Activated T-cell treated with anti-CD3 and anti-CD28 coated beads for 24 hours (primary cell): ENCODE data around the gene SLC66A2.
"Not testable (repeated sequence)": the region's sequence is repeated elsewhere in the genome, so short reads cannot be mapped to it uniquely, and the experiment has no call there.

Experiments
- DNase-seq: peaks from one replicate; pipeline ENCODE4 v3.0.0-alpha.2; 2020; ENCODE audit warnings: low read depth

Gene SLC66A2

DNA sequence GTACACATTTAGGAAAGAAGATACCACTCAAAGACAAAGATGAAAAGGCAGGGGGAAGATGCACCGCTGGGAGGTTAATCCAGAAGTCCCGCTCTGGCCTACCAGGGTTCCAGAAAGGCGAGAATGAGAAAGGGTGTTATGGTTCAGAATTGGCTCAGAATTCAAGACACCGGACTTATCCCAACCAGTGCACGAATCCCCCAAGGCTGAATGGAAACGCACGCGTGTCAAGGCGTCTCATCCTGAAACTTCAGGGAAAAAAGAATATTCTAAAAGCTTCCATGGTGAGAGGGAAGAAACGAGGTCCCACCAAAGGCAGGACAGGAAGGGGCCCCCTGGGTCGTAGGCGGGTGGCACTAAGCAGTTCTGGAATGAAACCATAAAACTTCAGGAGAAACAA is 71.9 kb downstream of the SLC66A2 start:
- DNase-seq: no peak

DNA sequence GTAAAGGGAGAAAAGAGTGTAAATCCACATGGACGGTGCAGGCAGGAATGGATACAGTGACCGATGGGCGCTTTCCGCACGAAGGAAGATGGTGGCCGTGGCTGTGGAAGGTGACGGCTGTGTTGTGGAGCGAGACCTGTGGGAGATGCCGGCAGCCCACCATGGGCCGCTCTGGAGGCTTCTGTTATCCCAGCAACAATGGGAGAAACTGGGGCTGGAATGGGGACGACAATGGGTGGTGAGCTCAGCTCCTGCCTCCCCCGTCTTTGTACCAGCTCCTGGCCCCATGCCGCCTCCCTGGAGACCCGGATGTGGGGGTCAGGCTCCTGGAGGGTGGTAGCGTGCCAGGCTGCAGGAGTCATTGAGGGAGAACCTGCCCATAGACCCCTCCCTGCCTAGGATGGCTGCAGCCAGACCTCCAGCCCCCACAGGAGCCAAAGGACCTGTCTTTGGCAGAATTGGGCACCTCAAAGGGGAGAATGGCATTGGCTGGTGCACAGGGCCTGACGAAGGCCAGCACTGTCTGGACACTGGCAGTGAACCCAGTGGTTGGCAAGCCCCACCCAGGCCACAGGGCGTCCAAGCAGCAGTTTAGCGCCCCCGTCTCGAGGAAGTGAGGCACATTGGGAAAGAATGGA is 72.6 kb downstream of the SLC66A2 start:
- no peak for DNase-seq

DNA sequence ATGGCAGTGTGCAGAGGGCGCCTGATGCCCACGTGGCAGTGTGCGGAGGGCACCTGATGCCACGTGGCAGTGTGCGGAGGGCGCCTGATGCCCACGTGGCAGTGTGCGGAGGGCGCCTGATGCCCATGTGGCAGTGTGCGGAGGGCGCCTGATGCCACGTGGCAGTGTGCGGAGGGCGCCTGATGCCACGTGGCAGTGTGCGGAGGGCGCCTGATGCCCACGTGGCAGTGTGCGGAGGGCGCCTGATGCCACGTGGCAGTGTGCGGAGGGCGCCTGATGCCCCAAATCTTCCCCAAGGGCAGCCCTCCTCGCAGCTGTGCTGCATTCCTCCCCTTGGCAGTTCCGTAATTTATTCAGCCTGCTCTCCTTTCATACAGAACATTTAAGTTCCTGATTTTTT is 73.2 kb downstream of the SLC66A2 start:
- not testable (repeated sequence) for DNase-seq

GRCh38 chr18:79877163-79878091 is 74.0 kb downstream of the SLC66A2 start:
- DNase-seq: no peak

GRCh38 chr18:79876497-79876896 is 75.0 kb downstream of the SLC66A2 start:
- DNase-seq: no peak

DNA sequence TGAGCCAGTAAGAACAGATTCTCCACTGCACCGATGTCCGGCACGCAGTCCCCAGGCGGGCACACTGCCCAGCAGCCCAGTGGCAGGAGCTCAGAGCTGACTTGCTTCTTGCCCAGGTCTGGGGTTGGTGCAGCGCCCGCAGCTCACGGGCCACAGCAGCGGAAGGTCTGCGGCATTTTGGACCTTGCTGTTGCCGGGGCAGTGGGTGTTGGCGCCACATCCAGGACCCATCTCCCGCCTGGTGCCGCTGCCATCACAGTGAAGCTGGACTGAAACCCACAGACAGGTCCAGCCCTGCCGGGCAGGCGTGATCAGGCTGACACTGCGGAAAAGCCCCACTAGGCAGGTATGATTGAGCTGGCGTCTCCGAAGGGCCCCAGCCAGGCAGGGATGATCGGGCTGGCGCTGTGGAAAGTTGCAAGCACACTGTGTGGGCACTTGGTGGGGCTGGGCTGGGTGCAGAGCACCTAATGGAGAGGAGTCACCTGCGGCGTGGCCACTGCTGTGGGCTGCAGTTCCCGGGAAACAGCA is 75.5 kb downstream of the SLC66A2 start:
- no peak for DNase-seq

GRCh38 chr18:79875531-79875919 is 75.9 kb downstream of the SLC66A2 start:
- DNase-seq: no peak

DNA sequence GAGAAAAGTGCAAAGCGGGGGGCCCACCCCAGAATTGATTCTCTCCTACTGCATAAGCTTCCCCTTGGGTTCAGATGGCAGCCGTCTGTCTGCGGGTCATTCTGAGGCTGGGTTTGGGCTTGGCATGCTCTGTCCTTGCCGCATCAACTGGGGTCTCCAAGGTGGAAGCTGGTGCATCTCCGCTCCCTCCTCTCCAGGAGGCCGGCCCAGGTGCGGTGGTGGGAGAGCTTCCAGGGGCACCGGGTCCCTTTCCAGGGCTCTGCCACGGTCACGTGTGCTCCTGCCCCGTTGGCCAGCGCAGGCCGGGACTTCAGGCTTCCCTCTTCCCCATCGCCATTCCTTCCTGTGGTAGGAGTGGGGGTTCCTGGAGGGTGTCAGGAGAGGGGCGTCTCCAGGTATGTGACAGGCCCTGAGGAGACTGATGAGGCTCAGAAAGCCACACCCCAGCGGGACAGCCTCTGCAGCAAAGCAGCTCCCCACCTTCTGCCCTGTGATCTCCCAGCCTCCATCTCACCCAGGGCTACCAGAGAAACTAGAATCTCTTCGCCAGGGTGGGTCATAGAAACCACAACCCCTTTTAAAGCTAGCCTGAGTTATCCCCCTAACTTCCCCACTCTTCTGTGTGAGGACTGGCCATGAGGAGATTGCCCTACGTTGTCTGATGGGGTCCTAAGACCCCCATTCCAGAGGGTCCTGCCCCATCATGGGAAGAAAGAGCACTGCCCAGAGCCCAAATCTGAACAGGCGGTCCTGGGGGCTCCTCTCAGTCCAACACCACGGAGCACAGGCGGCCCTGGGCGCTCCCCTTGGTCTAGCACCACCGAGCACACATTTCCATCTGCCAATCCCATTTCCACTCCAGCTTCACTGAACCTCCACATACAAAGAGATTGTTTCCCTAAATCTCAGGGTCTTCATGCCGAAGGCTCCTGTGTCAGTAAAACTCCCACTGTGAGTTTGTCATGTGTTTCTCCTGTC is 76.6 kb downstream of the SLC66A2 start:
- no peak for DNase-seq

GRCh38 chr18:79873449-79874110 is 77.9 kb downstream of the SLC66A2 start:
- DNase-seq: no peak

GRCh38 chr18:79872527-79873444 is 78.7 kb downstream of the SLC66A2 start:
- no peak for DNase-seq

DNA sequence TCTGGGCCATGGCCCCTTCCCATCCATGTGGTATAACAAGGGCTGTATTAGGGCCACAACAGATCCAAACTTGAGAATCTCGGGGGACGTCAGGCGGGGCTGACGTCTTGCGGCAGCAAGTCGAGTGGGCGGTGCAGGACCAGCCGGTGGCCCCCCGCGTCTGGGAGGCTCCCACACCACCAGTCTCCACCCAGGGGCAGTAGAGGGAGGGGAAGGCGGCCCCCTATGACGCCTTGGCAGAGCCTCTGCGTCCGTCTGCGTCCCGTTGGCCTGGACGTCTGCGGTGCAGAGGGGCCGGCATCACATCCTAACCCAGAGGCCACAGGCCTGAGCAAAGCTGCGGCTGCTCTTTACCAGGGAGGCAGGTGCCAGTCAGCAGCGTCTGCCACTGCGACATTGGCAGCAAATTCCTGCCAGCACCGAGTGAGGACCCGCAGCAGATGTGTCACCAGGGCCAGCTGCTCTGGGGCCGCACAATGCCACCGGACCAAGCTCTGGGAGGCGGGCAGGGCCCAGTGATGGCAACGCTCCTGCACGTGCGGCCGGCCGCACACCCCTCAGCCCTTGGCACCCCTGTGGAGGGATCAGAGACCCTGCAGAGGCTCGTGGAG is 79.9 kb downstream of the SLC66A2 start:
- no peak for DNase-seq

DNA sequence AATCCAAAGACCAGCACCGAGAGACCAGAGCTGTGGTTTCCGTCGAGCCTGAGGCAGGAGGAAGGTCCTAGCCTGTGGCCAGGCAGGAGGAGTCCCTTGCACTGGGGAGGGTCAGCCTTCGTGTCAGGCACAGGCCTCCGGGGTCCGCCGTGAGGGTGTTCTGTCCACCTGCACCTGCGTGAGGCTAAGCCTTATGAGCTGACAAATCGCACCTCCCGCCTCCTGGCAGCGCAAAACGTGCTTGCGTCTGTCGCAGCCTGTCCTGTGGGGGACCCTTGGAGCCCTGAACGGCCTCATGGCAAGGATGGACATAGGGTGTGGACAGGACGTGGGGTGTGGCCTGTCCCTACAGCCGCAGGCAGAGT is 80.4 kb downstream of the SLC66A2 start:
- DNase-seq: no peak

GRCh38 chr18:79870301-79871025 is 81.0 kb downstream of the SLC66A2 start:
- DNase-seq: no peak

DNA sequence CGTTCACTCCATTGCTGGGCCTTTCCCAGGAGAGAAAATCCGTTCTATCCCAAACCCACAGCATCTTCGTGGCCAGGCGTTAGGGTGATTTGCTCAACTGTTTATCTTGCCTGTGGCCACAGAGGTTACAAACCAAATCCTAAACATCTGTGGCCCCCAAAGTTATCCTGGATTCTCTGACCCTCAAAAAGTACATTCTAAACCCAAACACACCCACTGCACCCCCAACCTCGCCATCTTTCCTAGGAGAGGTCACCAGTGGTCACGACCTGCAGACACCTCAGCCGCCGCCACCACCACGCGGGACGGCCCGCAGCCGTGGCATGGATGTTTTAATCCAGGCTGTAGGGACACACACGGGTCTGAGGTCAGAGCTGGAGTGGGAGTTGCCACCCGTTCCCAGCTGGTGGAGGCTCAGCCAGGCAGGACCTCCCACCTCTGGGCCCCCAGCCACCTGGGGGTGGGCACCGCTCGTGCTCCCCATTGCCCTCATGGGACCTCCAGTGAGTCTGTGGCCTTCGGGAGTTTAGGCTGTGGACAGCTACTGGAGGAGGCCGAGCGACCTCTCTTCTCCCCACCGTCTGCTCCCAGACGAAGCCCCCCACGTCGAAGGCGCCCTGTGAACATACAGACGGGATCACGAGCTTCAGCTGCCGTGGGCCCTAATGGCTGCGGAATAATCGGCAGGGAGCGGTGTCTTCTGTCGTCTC is 81.7 kb downstream of the SLC66A2 start:
- DNase-seq: no peak

DNA sequence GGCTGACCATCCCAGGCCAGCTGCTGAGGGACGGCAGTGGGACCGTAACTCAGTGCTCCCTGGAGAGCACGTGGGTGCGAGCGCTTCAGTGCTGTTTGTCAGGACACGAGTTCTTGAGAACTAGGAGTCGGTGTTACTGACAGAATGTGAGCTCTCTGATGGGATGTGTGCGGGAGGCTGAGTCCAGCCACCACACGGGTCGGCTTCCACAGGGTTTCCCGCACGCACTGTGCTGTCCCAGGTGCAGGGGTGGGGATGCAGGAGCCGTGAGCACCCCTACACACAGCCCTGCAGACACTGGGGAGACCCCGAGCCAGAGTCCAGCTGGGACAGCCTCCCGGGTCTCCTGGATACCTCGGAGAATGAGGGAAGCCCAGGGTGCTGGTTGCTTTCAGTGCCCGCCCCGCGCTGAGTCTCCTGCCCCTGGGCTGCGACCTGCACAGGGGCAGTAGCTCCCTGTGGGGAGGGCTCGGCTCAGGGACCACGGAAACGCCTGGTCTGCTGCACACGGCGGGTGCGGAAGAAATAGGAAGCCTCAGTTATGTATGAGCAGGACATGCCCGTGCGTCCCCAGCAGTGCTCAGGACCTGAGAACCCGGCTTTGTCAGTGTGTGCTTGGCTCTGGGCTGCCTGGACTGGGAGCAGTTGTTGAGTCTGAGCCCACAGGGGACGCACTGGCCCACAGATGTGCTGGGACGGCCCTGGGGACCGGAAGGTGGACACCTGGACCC is 82.5 kb downstream of the SLC66A2 start:
- no peak for DNase-seq

- no peak for DNase-seq
Measured at GRCh38 chr18:79868168-79868784, 83.2 kb downstream of the SLC66A2 start.

DNA sequence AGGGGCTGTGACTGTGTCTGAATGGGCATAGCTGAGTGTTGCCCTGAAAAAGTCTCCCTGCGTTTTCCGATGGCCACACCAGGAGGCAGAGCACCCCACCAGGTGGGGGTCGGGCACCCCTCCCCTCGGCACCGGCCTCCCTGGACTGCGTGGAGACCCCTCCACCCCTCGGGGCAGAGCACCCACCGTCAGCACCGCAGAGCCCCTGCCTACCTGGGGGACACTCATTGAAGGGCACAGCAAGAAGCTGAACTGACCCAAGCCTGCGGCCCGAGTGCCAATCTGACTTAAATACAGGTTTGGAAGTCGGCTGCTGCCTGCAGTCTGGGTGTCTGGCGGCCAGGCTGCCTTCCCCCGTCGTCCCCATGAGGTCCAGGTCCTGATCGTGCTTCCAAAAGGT is 83.8 kb downstream of the SLC66A2 start:
- DNase-seq: no peak
